NCI-H226 (cell line): ENCODE measurements around the gene GPR61.

Source experiments
- DNase-seq: peaks from one replicate; pipeline ENCODE4 v3.0.0-alpha.2; 2015

Gene GPR61

DNA sequence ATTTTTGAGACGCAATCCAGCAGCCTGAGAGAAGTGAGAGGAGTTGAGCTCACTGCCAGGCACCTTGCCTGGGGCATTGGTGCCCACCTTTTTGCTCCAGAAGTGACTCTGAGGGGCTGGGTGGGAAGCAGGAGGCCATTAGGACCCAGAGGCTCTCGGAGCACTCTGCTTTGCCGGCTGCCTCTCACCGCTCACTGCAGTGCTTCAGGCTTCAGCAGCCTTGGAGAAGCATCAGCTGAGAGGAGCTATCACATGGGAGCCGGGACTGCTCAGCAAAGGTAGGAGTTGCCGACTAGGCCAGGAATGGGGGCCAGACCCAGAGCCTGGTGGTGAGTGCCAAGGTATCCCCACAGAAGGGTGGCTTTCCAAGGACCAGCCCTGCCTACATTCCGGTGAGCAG lies at the start of gene GPR61:
GPR61 (plus strand) TSS at position 197 of the 400 bp plus-strand sequence. CDS start 3,151 bp downstream, outside the sequence.
- no peak for DNase-seq

- peak; percentile 52 for DNase-seq
Measured at GRCh38 chr1:109490029-109490933, 49.4 kb upstream of the GPR61 start.

- DNase-seq: no peak
Measured at GRCh38 chr1:109490934-109491302, 48.8 kb upstream of the GPR61 start.

DNA sequence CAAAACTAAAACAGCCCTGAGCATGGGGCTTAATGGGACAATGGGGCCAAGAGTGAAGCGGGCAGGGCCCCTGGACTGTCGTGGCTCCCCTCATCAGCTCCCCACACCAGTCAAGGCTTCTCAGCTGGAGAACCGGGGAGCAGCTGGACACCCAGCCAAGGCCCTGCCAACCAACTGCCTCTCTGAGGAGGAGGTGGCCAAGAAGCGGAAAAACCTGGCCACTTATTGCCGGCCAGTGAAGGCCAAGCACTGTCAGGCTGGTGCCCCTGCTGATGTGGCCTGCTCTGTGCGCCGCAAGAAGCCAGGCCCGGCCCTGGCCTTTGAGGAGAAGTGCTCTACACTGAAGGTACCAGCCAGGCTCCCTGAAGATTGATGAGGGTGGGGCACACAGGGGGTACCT lies 48.3 kb upstream of the GPR61 start:
- no peak for DNase-seq

DNA sequence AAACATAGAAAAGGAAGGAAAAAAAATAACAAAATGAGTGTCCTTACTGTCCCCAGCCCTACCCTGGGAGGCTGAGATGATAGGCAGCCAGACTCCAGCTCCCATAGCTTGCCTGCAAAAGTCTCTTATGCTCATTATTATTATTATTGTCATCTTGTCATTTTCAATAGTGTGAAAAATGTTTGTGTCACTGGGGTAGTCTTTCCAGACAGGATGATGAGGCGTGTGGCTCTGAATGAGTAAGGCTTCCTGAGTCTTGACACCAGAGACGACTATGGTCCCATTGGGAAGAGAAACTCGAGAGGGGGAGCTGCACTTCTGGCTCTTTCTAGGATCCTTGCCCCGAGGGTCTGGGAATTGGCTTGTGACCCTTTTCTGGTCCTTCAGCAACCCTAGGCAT lies 46.9 kb upstream of the GPR61 start:
- DNase-seq: no peak

DNA sequence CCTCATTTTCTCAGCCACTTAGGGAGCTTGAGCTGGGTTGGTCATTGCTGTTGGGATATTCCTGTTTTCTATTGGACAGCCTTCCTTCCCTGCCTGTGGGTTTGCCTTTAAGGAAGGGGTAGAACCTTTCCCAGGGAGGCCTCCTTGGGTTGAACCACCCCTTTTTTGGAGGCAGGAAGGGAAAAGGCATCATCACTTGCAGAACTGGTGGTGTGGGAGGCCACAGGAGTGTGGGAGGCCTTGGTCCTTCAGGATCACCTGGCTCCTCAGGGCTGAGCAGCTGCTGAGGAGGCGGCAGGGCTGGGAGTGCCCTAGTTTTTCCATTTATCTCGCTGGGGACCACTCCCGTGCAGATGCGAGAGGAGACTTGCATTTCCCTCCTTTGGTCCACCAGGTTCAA lies 46.4 kb upstream of the GPR61 start:
- peak; percentile 22 for DNase-seq

GRCh38 chr1:109493805-109494539 lies 45.7 kb upstream of the GPR61 start, which contains the start of gene CYB561D1:
Gene CYB561D1 (plus strand): TSS chr1:109494094. CDS start chr1:109494140, 46 bp downstream.
- peak; percentile 74 for DNase-seq

DNA sequence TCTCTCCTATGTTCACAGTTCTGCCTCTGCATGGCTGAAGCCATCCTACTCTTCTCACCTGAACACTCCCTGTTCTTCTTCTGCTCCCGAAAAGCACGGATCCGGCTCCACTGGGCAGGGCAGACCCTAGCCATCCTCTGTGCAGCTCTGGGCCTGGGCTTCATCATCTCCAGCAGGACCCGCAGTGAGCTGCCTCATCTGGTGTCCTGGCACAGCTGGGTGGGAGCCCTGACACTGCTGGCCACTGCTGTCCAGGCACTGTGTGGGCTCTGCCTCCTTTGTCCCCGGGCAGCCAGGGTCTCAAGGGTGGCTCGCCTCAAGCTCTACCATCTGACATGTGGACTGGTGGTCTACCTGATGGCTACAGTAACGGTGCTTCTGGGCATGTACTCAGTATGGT lies 43.9 kb upstream of the GPR61 start:
- DNase-seq: no peak

GRCh38 chr1:109497449-109498160 lies 42.1 kb upstream of the GPR61 start:
- DNase-seq: no peak

DNA sequence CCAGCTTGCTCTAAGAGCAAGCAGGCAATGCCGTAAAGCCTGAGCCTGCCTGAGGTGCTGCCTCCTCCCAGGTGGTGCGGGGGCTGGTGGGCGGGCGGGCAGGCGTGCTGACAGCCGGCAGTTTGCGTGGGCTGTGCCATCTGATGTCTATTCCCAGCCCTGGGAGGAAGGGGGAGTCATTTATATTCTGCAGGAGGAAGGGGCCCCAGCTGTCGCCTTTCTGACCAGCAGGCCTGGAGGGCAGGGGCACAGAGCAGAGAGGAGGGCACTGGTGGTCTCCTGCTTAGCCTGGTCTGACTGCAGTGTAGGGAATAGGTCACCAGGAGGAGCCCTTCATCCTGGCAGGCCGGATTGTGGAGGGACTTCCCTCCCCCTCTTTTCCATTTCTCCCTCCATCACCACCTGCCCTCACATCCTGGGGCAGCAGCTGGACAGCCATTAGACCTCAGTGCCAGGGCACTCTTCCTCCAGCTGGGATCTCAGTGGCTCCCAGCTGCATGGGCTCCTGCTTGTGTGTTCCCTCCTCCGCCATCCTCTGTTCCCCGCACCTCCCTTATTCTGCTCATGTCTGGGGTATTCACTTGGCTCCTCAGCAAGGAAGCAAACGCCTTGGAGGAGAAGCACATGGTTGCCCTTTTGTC lies 41.4 kb upstream of the GPR61 start:
- no peak for DNase-seq

DNA sequence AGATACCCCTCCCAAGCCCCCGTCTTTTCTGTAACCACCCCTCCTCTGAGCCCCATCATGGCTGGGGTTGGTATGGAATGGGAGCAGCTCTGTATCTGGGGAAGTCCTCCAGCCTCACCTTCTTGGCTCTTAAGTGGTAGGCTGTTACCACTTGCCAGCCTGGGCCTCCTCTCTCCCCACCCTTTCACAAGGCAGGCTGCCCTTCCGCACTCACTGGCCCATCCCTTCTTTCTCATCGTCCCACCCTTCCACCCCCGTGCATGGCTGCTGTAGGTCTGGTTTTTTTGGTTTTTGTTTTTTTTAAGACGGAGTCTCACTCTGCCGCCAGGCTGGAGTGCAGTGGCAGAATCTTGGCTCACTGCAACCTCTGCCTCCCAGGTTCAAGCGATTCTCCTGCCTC lies 40.6 kb upstream of the GPR61 start:
- DNase-seq: no peak

- DNase-seq: peak; percentile 59
Measured at GRCh38 chr1:109499661-109500536, 39.8 kb upstream of the GPR61 start.

DNA sequence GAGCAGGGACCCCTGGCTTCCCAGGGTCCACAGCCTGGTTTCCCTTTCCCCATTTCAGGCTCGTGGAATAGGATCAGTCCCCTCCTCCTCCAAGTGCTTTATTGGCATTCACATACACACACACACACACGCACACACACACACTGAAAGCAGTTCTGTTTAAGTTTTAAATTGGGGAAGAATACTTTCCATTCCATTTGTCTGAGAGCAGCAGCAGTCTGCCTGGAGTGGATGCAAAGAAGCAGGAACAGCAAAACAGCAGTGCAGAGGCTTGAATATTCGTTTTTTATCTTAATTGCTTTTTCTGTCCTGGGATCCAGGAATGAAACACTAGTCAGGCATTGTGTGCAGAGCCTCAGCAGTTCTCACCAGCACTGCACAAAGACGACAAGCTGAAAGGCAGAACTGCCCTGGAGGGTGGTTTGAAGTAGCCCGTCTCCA lies 38.7 kb upstream of the GPR61 start:
- no peak for DNase-seq

GRCh38 chr1:109501644-109502363 lies 37.9 kb upstream of the GPR61 start:
- DNase-seq: no peak

- no peak for DNase-seq
Measured at GRCh38 chr1:109502364-109502851, 37.3 kb upstream of the GPR61 start.

GRCh38 chr1:109503935-109504334 lies 35.7 kb upstream of the GPR61 start:
- DNase-seq: no peak

DNA sequence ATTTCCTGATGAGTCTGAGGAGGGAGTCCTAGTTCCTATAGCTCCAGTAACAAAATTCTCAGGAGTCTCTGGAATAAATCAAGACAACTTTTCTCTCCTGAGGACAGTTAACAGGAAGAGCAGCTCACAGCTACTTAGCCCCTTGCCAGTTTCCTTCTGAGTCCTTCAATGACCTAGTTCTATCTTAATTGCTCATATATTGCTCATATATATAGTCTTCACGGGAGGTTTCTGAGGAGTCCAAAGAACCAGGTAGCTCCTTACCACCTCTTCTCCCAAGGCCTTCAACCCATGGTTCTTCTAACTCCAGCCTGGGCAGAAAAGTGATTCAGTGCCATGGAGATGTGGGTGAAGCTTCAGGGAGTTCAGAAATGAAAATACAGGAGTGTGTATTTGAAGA lies 34.7 kb upstream of the GPR61 start:
- no peak for DNase-seq

DNA sequence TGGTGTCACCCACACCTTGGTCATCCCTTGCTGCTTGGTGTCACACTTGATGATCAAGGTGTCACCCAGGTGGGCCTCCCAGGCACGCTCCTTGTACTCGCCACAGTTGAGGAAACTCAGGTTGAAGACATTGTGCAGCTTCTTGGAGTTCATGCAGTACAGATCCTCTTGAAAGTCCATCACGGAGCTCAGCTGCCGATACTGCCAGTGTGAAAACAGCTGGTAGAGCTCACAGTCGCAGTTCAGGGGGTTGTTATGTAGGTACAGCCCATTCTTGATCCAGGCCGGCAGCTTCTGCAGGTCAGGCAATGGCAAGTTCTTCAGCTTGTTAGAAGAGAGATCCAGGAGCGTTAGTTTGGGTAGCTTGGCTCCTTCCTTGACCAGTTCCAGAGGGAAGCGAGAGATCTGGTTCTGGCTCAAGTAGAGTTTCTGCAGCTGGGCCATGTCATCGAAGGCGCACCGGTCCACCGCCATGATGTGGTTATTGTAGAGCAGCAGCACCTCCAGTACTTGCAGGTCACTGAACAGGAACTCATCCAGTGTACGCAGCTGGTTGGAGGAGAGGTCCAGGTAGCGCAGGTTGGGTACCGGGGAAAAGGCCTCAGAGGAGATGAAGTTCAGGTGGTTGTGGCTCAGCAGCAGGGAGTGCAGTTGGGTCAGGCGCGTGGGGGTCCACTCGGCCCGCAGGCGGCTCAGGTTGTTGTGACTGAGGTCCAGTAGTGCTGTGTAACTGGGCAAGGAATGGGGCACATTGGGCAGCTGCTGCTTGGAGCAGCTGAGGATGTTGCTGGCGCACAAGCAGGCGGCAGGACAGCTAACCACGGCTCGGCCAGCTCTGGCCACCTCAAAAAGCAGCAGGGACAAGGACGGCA lies 31.4 kb upstream of the GPR61 start:
- no peak for DNase-seq

- no peak for DNase-seq
Measured at GRCh38 chr1:109508873-109509175, 30.8 kb upstream of the GPR61 start.
